WTC11 (cell line): ENCODE results near the gene CACNG3. TPM values are rescaled to one million over a fixed set of nuclear protein-coding genes. Genes with fewer than 3 reads are reported as not detected.

Experiments
- ATAC-seq: fragments of 200-7000 bp; cut with Tn5 transposase; 2 replicates; pipeline ENCODE4 v1.10.0; 2021; ENCODE audit warnings: mild to moderate bottlenecking, moderate library complexity
- CTCF ChIA-PET: fragments of 300-600 bp; sonication (Branson Sonifier 250); formaldehyde crosslinking; loops from one replicate; lab custom pipeline; 2021; ENCODE audit warnings: antibody characterized with exemption; lab: Charles Lee
- POLR2A ChIA-PET: fragments of 350-600 bp; sonication (Branson Sonifier 250); formaldehyde crosslinking; loops from one replicate; lab custom pipeline; 2021; ENCODE audit warnings: antibody characterized with exemption; lab: Charles Lee
- DNase-seq: peaks from one replicate; pipeline ENCODE4 v3.0.0; 2021; ENCODE audit warnings: low spot score
- H3K27ac Mint-ChIP-seq: 2 replicates; pipeline ENCODE4 v1.8.0; 2021; ENCODE audit warnings: mixed read lengths
- H3K27me3 Mint-ChIP-seq: 2 replicates; pipeline ENCODE4 v1.8.0; 2021; ENCODE audit warnings: low read depth, mild to moderate bottlenecking, moderate library complexity, mixed read lengths
- H3K36me3 Mint-ChIP-seq: 2 replicates; pipeline ENCODE4 v1.8.0; 2021; ENCODE audit warnings: mixed read lengths
- H3K4me1 Mint-ChIP-seq: 2 replicates; pipeline ENCODE4 v1.8.0; 2022; ENCODE audit warnings: mixed read lengths
- H3K4me3 Mint-ChIP-seq: 2 replicates; pipeline ENCODE4 v1.8.0; 2021; ENCODE audit warnings: mild to moderate bottlenecking, moderate library complexity, mixed read lengths
- H3K9me3 Mint-ChIP-seq: 2 replicates; pipeline ENCODE4 v1.8.0; 2021; ENCODE audit warnings: mixed read lengths
- FOXK1 ChIP-seq: sonication (generic); formaldehyde crosslinking; IDR thresholded peaks from 2 replicates; pipeline ENCODE4 v1.8.0; 2022; ENCODE audit warnings: mild to moderate bottlenecking, moderate library complexity, missing genetic modification reagents
- IRF2 ChIP-seq: sonication (generic); formaldehyde crosslinking; IDR thresholded peaks from 2 replicates; pipeline ENCODE4 v1.8.0; 2022; ENCODE audit warnings: low read depth, missing genetic modification reagents, borderline replicate concordance
- JAZF1 ChIP-seq: fragments of 250-450 bp; sonication (Bioruptor Pico); IDR thresholded peaks from 2 replicates; pipeline ENCODE4 v1.9.0; 2021; ENCODE audit warnings: moderate library complexity, mild to moderate bottlenecking, inconsistent platforms
- MXD4 ChIP-seq: fragments of 250-450 bp; sonication (Bioruptor Pico); IDR thresholded peaks from 2 replicates; pipeline ENCODE4 v1.8.0; 2021; ENCODE audit warnings: mild to moderate bottlenecking, moderate library complexity, borderline replicate concordance
- NR1H2 ChIP-seq: sonication (generic); formaldehyde crosslinking; IDR thresholded peaks from 2 replicates; pipeline ENCODE4 v1.9.0; 2021; ENCODE audit warnings: mild to moderate bottlenecking, moderate library complexity, missing genetic modification reagents
- NR3C1 ChIP-seq: sonication (generic); formaldehyde crosslinking; conservative IDR thresholded peaks from 2 replicates; pipeline ENCODE4 v1.8.1; 2023; ENCODE audit warnings: low read depth, mild to moderate bottlenecking, missing genetic modification reagents
- TEAD4 ChIP-seq: sonication (generic); formaldehyde crosslinking; IDR thresholded peaks from 2 replicates; pipeline ENCODE4 v1.8.0; 2022; ENCODE audit warnings: mild to moderate bottlenecking, missing genetic modification reagents
- ZBTB21 ChIP-seq: sonication (generic); formaldehyde crosslinking; IDR thresholded peaks from 2 replicates; pipeline ENCODE4 v1.8.1; 2023; ENCODE audit warnings: mild to moderate bottlenecking, missing genetic modification reagents, borderline replicate concordance
- ZNF121 ChIP-seq: sonication (generic); formaldehyde crosslinking; IDR thresholded peaks from 2 replicates; pipeline ENCODE4 v1.8.0; 2023; ENCODE audit warnings: missing genetic modification reagents
- ZNF138 ChIP-seq: sonication (generic); formaldehyde crosslinking; conservative IDR thresholded peaks from 2 replicates; pipeline ENCODE4 v1.8.1; 2022; ENCODE audit warnings: mild to moderate bottlenecking, moderate library complexity, missing genetic modification reagents
- total RNA-seq: library from RNA; stranded (reverse); gene quantifications from 3 replicates; pipeline ENCODE4 v1.2.3, GENCODE V29; 2021
- TF ChIP-seq, protein P1 (sequence below): fragments of 250-450 bp; sonication (Bioruptor Pico); IDR thresholded peaks from 2 replicates; pipeline ENCODE4 v1.9.0; 2021; ENCODE audit warnings: mild to moderate bottlenecking
- TF ChIP-seq, protein P2 (sequence below): fragments of 250-450 bp; sonication (Bioruptor Pico); IDR thresholded peaks from 2 replicates; pipeline ENCODE4 v2.1.2; 2022; ENCODE audit warnings: mild to moderate bottlenecking, moderate library complexity
- TF ChIP-seq, protein P3 (sequence below): sonication (generic); formaldehyde crosslinking; IDR thresholded peaks from 2 replicates; pipeline ENCODE4 v1.8.0; 2022; ENCODE audit warnings: mild to moderate bottlenecking, missing genetic modification reagents
- TF ChIP-seq, protein P4 (sequence below): sonication (generic); formaldehyde crosslinking; IDR thresholded peaks from 2 replicates; pipeline ENCODE4 v1.8.1; 2023; ENCODE audit warnings: mild to moderate bottlenecking, missing genetic modification reagents, moderate library complexity
- TF ChIP-seq, protein P5 (sequence below): sonication (generic); formaldehyde crosslinking; IDR thresholded peaks from 2 replicates; pipeline ENCODE4 v1.8.1; 2022; ENCODE audit warnings: mild to moderate bottlenecking, missing genetic modification reagents, moderate library complexity, borderline replicate concordance
- TF ChIP-seq, protein P6 (sequence below): sonication (generic); formaldehyde crosslinking; IDR thresholded peaks from 2 replicates; pipeline ENCODE4 v1.8.0; 2022; ENCODE audit warnings: mild to moderate bottlenecking, missing genetic modification reagents
- TF ChIP-seq, protein P7 (sequence below): sonication (generic); formaldehyde crosslinking; conservative IDR thresholded peaks from 2 replicates; pipeline ENCODE4 v1.8.1; 2022; ENCODE audit warnings: mild to moderate bottlenecking, missing genetic modification reagents
- TF ChIP-seq, protein P8 (sequence below): sonication (generic); formaldehyde crosslinking; IDR thresholded peaks from 2 replicates; pipeline ENCODE4 v1.8.1; 2023; ENCODE audit warnings: mild to moderate bottlenecking, moderate library complexity, missing genetic modification reagents
- TF ChIP-seq, protein P9 (sequence below): sonication (generic); formaldehyde crosslinking; IDR thresholded peaks from 2 replicates; pipeline ENCODE4 v1.8.1; 2023; ENCODE audit warnings: mild to moderate bottlenecking, missing genetic modification reagents, moderate library complexity

CACNG3 gene
- total RNA-seq, 1 experiment from 2014 or later = not detected

DNA sequence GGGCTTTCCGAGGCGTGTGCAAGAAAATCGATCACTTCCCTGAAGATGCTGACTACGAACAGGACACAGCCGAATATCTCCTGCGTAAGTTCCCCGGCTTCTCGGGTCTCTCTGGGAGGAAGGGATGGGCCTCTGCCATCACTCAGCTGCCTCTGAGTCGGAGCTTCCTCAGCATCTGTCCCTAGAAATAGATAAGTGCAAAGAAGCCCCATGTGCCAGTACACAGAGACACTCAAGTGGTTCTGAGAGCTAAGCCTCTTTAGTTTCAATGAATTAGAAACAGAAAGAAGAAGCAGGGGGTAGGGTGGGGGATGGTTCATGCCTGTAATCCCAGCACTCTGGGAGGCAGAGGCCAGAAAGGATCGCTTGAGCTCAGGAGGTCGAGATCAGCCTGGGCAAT lies 90.6 kb downstream of the CACNG3 start:
- Mint-ChIP-seq H3K4me3 (no peak overlapping the region), H3K36me3 (no peaks in the 10 kb centered on the region), H3K9me3 (no peaks in the 10 kb centered on the region), H3K27ac (peak overlapping the region; percentile 54; the same call in 1 of the 2 replicates), H3K4me1 (peaks cover 54% of the 10 kb centered on the region), H3K27me3 (peaks cover 8% of the 10 kb centered on the region; the same call in 1 of the 2 replicates)
- ATAC-seq = peak; percentile 60
- ChIA-PET POLR2A (no interaction called here), CTCF (interaction anchor here (0.9 to 1.3 kb wide), 4 partner anchors 10 to 305 kb away, joined by 3 to 4 read pairs (median 3); no protein-coding TSS in a partner anchor)
- DNase-seq = no peak
- TF ChIP-seq ZNF138 (CRISPR knock-in tag) = no peak
- TF ChIP-seq, protein P1, sequence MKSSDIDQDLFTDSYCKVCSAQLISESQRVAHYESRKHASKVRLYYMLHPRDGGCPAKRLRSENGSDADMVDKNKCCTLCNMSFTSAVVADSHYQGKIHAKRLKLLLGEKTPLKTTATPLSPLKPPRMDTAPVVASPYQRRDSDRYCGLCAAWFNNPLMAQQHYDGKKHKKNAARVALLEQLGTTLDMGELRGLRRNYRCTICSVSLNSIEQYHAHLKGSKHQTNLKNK (CRISPR knock-in tag) = no peak
- TF ChIP-seq ZNF121 (CRISPR knock-in tag) = peak; percentile 71; the same call in 1 of the 2 replicates
- TF ChIP-seq, protein P2, sequence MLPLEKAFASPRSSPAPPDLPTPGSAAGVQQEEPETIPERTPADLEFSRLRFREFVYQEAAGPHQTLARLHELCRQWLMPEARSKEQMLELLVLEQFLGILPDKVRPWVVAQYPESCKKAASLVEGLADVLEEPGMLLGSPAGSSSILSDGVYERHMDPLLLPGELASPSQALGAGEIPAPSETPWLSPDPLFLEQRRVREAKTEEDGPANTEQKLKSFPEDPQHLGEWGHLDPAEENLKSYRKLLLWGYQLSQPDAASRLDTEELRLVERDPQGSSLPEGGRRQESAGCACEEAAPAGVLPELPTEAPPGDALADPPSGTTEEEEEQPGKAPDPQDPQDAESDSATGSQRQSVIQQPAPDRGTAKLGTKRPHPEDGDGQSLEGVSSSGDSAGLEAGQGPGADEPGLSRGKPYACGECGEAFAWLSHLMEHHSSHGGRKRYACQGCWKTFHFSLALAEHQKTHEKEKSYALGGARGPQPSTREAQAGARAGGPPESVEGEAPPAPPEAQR (CRISPR knock-in tag) = no peak

DNA sequence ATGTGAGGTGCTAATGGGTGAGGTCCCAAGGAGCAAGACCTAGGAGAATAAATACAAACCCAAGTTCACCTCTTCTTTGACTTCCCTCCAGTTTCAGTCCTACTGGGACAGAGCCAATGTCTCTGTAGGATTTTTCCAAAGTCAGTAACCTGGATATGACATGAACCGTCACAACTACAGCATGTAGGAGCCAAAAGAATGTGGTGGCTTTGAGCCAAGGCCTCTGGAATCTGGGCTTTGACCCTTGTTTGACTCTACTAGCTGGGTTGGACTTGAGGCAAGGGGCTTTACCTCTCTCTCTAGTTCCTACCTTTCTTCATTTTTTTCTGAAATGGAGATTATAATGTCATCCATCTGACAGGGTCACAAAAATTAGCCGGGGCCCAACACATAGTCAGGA lies 91.4 kb downstream of the CACNG3 start:
- no peak for DNase-seq

DNA sequence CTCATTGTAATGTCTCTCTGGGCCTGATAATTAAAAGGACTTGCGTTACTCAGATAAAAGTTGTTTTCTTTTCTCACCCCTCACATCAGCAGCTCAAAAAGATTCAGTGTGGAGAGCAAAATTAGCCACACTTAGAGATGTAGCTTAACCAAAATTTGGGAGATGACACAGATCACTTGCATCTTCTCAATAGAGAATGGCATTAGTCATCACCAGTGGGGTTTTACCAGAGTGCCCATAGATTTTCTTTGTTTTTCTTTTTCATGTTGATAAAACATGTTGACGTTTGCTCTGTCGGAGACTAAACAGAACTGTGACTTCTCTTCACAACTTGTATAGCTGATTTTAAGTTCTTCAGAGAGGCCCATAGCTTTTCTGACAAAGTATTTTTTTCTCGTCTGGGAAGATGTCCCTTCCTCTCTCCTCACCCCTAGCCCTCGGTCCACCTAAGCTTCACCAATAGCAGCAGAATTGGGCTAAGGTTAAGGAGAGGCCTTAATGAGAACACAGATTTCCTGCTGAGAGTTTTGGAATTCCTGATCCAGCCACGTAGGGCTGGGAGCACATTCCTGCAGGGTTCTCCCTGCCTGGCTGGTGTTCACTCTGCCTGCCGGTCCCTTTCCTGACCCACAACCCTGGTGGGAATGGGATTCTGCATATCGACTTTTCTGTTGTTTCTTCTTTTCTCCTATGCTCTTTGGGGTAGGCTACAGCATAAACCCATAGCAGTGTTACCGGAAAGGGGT lies 92.6 kb downstream of the CACNG3 start:
- POLR2A ChIA-PET = no interaction called here
- peaks cover 8% of the 10 kb centered on the region; the same call in 1 of the 2 replicates for H3K27me3 Mint-ChIP-seq
- peak; percentile 15 for DNase-seq
- H3K9me3 Mint-ChIP-seq = no peaks in the 10 kb centered on the region
- CTCF ChIA-PET = interaction anchor here (1.1 to 1.3 kb wide), 3 partner anchors 96 to 303 kb away, joined by 3 to 7 read pairs (median 6); no protein-coding TSS in a partner anchor
- H3K4me1 Mint-ChIP-seq = peaks cover 54% of the 10 kb centered on the region
- H3K27ac Mint-ChIP-seq = no peak overlapping the region
- H3K36me3 Mint-ChIP-seq = no peaks in the 10 kb centered on the region
- ATAC-seq = peak; percentile 88
- no peak overlapping the region for H3K4me3 Mint-ChIP-seq
- TF ChIP-seq MXD4 (CRISPR knock-in tag) = no peak
- TF ChIP-seq FOXK1 (CRISPR knock-in tag) = no peak
- no peak for TF ChIP-seq TEAD4 (CRISPR knock-in tag)
- TF ChIP-seq, protein P3, sequence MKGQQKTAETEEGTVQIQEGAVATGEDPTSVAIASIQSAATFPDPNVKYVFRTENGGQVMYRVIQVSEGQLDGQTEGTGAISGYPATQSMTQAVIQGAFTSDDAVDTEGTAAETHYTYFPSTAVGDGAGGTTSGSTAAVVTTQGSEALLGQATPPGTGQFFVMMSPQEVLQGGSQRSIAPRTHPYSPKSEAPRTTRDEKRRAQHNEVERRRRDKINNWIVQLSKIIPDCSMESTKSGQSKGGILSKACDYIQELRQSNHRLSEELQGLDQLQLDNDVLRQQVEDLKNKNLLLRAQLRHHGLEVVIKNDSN (CRISPR knock-in tag) = no peak
- no peak for TF ChIP-seq ZNF121 (CRISPR knock-in tag)
- TF ChIP-seq, protein P4, sequence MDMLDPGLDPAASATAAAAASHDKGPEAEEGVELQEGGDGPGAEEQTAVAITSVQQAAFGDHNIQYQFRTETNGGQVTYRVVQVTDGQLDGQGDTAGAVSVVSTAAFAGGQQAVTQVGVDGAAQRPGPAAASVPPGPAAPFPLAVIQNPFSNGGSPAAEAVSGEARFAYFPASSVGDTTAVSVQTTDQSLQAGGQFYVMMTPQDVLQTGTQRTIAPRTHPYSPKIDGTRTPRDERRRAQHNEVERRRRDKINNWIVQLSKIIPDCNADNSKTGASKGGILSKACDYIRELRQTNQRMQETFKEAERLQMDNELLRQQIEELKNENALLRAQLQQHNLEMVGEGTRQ = no peak
- TF ChIP-seq, protein P5, sequence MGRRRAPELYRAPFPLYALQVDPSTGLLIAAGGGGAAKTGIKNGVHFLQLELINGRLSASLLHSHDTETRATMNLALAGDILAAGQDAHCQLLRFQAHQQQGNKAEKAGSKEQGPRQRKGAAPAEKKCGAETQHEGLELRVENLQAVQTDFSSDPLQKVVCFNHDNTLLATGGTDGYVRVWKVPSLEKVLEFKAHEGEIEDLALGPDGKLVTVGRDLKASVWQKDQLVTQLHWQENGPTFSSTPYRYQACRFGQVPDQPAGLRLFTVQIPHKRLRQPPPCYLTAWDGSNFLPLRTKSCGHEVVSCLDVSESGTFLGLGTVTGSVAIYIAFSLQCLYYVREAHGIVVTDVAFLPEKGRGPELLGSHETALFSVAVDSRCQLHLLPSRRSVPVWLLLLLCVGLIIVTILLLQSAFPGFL = no peak
- TF ChIP-seq, protein P6, sequence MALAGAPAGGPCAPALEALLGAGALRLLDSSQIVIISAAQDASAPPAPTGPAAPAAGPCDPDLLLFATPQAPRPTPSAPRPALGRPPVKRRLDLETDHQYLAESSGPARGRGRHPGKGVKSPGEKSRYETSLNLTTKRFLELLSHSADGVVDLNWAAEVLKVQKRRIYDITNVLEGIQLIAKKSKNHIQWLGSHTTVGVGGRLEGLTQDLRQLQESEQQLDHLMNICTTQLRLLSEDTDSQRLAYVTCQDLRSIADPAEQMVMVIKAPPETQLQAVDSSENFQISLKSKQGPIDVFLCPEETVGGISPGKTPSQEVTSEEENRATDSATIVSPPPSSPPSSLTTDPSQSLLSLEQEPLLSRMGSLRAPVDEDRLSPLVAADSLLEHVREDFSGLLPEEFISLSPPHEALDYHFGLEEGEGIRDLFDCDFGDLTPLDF (CRISPR knock-in tag) = no peak
- TF ChIP-seq, protein P7, sequence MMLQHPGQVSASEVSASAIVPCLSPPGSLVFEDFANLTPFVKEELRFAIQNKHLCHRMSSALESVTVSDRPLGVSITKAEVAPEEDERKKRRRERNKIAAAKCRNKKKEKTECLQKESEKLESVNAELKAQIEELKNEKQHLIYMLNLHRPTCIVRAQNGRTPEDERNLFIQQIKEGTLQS (CRISPR knock-in tag) = no peak
- TF ChIP-seq, protein P8, sequence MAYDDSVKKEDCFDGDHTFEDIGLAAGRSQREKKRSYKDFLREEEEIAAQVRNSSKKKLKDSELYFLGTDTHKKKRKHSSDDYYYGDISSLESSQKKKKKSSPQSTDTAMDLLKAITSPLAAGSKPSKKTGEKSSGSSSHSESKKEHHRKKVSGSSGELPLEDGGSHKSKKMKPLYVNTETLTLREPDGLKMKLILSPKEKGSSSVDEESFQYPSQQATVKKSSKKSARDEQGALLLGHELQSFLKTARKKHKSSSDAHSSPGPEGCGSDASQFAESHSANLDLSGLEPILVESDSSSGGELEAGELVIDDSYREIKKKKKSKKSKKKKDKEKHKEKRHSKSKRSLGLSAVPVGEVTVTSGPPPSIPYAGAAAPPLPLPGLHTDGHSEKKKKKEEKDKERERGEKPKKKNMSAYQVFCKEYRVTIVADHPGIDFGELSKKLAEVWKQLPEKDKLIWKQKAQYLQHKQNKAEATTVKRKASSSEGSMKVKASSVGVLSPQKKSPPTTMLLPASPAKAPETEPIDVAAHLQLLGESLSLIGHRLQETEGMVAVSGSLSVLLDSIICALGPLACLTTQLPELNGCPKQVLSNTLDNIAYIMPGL (CRISPR knock-in tag) = no peak
- TF ChIP-seq NR3C1 (CRISPR knock-in tag) = no peak
- TF ChIP-seq, protein P2 (CRISPR knock-in tag) = no peak
- TF ChIP-seq, protein P9, sequence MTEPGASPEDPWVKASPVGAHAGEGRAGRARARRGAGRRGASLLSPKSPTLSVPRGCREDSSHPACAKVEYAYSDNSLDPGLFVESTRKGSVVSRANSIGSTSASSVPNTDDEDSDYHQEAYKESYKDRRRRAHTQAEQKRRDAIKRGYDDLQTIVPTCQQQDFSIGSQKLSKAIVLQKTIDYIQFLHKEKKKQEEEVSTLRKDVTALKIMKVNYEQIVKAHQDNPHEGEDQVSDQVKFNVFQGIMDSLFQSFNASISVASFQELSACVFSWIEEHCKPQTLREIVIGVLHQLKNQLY (CRISPR knock-in tag) = no peak
- TF ChIP-seq NR1H2 (CRISPR knock-in tag) = no peak
- no peak for TF ChIP-seq JAZF1
- no peak for TF ChIP-seq IRF2 (CRISPR knock-in tag)

More for the DNA sequence above, 91.4 kb downstream of the CACNG3 start:
- no peak overlapping the region for H3K4me3 Mint-ChIP-seq
- ChIA-PET CTCF (interaction anchor here (1.0 to 1.3 kb wide), 2 partner anchors 158 to 306 kb away, joined by 4 to 6 read pairs; no protein-coding TSS in a partner anchor), POLR2A (no interaction called here)
- ATAC-seq = no peak
- H3K9me3 Mint-ChIP-seq = no peaks in the 10 kb centered on the region
- peaks cover 54% of the 10 kb centered on the region for H3K4me1 Mint-ChIP-seq
- H3K27ac Mint-ChIP-seq = 0 out of 2 replicates have a peak overlapping the region, but pooled peaks have one; percentile 54
- H3K27me3 Mint-ChIP-seq = peaks cover 8% of the 10 kb centered on the region; the same call in 1 of the 2 replicates
- TF ChIP-seq ZBTB21 = no peak
- no peaks in the 10 kb centered on the region for H3K36me3 Mint-ChIP-seq
